Occipital lobe (tissue), 2 donors: ENCODE data around the gene MAP2. TPM values are rescaled to one million over a fixed set of nuclear protein-coding genes. Genes with fewer than 3 reads are reported as not detected.

Experiments
- DNase-seq: peaks from one replicate; lab custom pipeline; 2025; lab: John Stamatoyannopoulos, UW
- total RNA-seq: library from RNA; depleted of rRNA; stranded (reverse); fragments of >200 nt; gene quantifications from one replicate; pipeline ENCODE4 v1.2.3, GENCODE V29; 2014

Gene MAP2
- total RNA-seq, 1 donor from 2014 or later: 681 TPM

DNA sequence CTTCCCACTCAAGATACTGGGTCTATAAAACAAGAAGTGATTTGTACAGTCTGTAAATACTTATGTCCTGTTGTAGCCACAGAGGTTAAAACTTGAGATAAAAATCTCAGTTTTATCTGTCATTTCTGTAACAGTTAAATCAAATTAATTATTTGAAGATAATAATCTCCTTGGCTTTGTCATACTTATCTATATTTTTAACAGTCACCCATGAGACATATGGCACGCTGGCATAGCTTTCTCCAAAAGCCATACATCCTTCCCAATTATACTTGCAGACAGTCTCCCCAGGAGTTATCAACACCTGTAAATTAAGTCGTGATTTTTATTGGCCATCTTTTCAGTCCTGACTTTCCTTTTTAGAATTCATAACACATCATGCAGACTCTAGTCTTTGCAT is 278.9 kb downstream of the MAP2 start:
- no peak for DNase-seq

DNA sequence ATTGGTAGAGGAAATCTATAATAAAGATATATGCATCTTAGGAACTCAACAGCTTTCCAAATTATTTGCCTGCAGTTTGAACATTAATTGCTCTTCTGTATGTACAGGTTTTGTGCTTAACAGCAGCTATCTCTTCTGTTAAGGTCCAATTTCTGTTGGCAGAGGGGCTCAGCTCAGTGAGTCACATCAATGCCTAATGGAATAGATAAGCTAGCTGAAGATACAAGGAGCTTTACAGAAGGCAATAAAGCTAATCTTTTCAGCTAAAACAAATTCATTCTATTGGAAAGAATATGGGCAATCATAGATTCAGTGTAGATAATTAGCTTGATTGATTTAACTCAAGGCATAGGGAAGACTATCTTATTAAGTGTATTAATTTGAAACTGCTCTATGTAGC is 289.4 kb downstream of the MAP2 start:
- DNase-seq: no peak

DNA sequence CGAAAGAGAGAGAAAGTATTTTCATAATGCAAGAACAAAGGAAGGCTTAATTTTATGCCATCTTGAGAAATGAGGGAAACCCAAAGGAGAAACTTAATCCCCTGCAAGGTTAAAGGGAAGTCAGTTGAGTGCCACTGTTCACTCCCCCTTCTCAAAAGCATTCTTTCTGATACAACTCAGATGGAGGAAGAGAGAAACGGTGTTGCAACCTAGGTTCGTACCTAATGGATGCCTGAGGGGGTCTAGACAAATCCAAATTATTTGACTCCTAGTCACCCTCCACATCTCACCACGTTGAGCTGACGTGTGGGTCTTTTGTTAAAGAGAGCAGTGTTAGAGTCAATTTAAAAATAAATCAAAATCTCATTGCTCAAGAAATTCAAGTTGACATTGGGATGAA is 295.2 kb downstream of the MAP2 start:
- no peak for DNase-seq

DNA sequence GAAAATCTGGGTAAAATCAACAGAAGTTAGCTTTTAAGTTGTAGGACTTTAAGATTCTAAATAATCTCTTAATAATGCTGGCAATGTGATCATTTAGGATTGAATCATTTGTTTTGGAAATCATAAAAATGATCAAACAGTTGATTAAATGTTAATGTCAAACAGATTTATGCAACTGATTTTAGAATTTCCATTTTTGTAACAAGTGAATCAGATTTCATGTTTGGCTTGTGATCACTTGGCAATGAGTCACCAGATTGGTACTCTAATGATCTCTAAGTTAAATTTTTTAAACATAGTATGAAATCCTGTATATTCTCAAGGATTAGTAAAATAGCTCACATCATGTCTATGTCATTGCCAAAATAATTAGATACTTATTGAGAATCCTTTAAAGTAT is 297.6 kb downstream of the MAP2 start:
- no peak for DNase-seq

DNA sequence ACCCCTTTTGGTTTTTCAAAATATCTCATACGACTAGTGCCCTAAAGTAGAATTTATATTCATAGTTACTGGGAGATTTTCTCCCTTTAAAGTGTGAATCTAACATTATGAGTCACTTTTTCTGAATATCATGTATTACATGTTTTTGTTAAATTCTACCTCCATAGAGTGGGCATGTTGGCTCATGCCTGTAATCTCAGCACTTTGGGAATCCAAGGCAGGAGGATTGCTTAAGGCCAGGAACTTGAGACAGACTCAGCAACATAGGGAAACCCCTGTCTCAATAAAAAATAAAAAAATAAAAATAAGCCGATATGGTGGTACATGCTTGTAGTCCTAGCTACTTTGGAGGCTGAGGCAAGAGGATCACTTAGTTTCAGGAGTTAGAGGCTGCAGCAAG is 302.5 kb downstream of the MAP2 start:
- no peak for DNase-seq

DNA sequence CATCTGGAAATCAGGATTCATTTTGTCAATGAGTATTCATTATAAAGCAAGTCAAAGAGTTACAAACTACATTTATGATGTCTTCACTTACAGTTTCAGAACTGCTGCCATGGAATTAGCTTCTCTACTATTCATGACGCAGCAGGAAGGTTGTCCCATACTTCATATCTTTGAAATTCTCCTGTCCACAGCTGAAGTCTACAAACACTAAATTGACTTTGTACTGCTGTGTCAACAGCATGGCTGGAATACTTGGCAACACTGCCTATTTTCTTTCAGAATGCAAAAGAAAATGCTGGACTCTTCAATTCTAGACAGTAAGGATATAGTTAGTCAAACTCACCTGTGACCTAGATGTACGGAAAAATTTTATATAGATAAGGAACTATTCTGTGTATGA is 303.2 kb downstream of the MAP2 start:
- no peak for DNase-seq

DNA sequence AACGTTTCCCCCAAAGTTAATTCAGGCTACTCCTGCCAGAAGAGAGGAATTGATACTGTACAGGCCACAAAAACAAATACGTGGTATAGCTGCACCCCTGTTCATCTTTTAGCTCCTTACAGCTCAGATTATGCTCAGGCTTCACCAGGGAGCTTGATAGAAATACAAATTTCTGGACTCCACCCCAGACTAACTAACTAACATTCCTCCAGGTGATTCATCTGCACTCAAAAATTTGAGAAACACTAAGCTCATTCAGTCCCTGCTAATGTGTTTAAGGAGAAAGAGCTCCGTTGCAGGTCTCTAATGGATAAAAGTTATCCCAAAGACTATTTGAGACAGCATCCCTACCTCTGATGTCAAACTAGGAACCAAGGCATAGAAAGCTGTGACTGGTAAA is 311.0 kb downstream of the MAP2 start:
- no peak for DNase-seq

DNA sequence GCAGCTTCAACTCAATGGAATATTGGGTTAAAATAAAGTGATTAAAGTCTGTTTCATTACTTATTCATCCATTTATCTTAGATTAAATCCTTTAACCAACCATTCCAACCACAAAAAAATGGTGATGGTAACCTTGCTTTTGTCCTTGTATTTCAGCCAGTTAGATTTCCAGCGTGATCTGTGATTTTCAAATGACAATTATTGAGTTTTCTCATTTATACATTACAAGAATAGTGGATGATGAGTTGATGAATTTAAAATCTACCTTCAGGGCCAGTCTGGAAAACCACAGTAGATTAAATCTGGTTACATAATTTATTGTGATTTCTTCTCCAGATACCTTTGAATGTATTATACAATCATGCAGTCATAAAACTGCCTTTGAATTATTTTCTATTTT is 318.1 kb downstream of the MAP2 start:
- no peak for DNase-seq

DNA sequence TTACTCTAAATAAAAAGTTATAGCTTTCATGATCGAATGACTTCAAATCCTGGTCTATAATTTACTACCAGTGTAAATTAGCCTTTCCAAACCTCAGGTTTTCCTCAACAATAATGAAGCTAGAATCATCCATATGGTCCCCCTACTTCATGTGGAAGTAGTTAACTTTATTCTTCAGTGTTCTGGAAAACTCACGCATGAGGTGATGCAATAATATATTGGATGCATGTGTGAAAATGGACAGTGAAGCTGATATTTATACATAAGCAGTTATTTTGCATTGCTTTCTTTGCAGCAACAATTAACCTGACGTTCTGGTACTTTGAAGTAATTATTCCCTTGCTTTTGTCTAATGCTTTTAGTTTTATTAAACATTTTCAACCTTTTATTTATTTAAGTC is 329.2 kb downstream of the MAP2 start:
- DNase-seq: no peak

DNA sequence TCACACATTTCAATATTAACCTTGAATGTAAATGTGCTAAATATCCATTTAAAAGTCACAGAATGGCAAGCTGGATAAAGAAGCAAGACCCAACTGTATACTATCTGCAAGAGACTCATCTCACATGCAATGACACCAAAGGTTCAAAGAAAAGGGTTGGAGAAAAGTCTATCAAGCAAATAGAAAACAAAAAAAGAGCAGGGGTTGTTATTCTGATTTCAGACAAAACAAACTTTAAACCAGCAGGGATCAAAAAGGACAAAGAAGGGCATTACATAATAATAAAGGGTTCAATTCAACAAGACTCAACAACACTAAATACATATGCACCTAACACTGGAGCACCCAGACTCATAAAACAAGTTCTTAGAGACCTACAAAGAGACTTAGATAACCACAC is 333.3 kb downstream of the MAP2 start:
- DNase-seq: no peak

DNA sequence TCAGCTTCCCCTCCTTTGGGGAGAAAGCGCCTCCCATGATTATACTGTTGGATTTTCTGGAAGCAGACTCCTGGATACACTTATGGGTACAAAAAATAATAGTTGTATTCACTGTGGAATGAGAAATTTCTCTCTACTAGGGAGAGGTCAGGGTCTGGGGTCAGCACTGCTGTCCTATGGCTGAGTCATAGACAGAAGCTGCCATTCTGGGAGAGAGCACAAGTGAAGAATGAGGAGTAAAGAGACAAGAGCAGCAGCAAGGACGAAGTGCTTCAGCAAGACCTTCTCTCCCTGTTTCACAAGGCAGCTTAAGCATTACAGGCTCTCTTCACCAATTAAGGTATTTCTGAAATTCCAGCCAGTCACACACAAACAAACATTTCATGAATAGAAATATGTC is 337.7 kb downstream of the MAP2 start:
- no peak for DNase-seq

DNA sequence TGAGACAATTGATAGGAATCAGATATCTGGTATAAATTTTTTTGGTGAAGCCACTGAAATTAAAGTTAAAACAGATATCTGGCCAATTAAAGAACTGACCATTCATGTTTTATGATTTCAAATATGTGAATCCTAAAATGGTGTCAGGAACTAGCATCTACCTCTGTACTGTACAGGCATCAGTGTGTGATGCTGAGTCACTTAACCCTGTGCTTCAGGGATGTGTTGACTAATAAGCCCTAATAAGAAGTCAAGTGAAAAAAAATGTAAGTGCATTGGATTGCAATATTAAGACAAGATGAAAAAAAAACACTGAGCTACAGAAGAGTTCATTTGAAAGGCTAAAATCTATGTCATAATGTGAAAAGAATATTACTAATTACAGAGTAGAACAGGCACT is 338.7 kb downstream of the MAP2 start:
- DNase-seq: no peak

DNA sequence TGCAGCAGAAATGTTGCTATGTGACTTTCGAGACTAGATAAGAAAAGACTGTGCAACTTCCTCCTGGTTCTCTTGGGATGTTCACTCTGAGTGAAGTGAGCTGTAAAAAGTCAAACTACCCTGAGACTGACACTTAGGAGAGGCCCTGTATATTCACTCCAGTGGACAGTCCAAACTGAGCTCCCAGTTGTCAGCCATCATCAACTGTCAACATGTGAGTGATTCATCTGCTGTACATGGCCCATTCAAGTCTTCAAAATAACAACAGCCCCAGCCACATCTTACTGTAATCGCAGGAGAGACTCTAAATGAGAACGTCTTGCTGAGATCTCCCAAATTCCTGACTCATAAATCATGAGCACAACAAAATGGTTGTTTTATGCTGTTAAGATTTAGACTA is 339.3 kb downstream of the MAP2 start:
- no peak for DNase-seq

DNA sequence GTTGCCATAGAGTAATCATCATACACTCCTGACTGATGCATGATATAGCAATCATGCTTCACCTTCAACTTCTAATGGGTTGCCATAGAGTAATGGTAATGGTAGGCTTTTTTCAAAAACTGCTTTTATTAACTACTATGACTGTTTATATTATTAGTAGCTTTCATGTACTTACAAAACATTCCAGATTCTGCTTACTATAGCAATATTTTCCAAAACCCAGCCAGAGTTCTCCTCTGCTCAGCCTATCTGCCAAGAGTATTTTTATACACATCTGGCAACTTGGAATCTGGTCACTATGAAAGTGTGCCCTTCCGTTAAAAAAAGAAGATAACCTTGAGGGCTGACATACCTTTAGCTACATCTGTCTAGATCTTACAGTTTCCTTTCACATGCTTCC is 342.8 kb downstream of the MAP2 start:
- no peak for DNase-seq

DNA sequence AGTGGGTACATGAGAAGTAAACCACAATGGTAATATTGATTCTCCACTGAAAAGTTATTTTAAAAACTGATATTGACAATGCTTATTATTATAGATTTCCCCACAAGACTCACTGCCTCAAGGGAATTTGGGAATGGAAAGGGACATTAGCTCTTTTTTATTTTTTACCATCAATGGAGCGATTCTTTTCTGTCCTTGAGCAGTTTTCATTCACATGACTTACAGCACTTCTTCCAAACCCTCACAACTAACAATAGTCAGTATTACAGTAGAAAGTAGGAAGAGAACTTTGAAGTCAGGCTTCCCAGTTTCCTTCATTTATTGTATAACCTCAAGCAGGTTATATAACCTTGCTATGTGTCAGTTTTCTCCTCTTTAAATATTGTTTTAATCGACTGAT is 343.5 kb downstream of the MAP2 start:
- DNase-seq: no peak

DNA sequence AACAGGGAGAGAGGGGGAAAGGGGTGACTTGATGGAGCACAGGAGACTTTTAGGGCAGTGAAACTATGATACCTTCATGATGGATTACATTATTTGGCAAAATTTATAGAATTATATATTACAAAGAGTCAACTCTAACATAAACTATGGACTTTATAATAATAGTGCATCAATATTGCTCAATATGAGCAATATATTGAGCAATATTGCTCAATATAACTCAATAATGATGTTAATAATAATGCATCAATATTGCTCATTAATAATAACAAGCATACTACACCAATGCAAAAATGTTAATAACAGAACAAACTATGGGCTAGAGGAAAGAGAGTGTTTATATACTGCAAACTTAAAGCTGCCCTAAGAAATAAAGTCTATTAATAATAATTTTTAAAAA is 344.7 kb downstream of the MAP2 start:
- DNase-seq: no peak

DNA sequence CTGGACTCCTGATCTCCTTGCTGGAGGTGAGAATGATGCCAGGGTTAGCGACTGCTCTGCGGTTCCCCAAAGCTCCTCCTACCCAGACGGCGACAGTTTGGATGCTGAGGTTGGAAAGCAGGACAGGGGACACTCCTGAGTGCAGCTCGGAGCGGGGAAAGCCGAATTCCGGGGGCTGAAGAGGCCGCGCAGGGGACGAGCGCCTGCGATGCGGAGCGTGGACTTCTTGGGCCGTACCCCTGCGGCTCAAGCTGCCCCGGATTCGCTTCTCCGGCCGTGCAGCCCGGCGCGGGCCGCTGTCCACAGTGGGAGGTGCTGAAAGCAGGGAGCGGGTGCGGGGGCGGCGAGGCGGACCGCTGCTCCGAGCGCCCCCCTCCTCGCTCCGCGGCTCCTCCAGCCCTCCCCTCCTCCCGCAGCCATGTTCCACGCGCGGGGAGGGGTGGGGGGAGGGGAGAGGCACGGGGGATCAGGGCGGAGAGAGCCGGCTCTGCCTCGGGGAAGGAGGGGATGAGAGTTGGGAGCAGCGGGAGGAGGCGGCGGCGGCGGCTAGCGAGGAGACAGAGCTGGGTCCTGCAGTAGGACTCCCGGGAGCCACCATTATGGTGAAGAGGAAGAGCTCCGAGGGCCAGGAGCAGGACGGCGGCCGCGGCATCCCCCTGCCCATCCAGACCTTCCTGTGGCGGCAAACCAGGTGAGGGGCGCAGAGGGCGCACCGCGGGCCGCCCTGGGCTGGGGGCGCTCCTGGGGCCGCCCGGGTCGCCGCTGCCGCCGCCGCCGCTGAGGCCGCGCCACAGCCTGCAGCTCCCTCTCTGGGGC is 347.8 kb downstream of the MAP2 start, which contains the start of gene UNC80:
UNC80 (plus strand) TSS at position 359 of the 816 bp plus-strand sequence; CDS start at position 600, 241 bp downstream.
- peak; percentile 60 for DNase-seq

DNA sequence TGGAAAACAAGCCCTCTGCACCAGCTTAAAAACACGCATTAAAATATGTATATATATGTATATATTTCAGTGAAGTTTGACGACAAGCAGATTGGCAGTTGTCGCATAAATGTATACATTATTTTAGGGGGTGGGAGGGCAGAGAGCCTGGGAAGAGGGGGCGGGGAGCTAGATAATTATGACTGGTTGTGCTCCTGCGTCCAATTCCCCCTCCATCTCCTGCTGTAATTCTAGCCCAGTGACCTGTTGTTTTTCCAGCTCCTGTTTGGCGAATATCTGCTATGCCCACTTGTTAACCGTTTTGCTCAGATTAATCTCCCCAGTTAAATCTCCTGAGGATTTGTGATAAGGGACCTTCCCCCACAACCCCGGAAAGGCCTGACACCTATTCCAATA is 348.4 kb downstream of the MAP2 start:
- DNase-seq: no peak

DNA sequence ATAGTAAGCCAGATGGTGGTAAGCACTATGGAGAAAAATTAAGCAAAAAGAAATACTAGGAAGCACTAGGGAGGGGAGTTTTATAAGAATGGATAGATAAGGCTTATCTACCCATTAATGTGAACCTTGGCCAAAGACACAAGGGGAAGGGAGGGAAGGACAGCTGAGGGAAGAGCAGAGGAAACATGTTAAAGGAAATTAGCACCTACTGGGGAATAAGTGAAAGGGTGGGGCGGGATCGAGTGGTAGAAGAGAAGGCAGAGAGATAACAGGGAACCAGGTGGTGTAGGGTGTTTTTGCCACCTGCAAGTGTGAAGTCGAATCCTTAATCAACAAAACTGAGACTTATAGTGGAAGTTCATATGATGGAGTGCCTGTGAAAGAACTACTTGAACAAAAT is 349.5 kb downstream of the MAP2 start:
- no peak for DNase-seq
